Ectodermal cell (in vitro differentiated cells): ENCODE data around the gene NEURL1.
"Not testable (repeated sequence)": the region's sequence is repeated elsewhere in the genome, so short reads cannot be mapped to it uniquely, and the experiment has no call there.

Source experiments
- H3K27ac ChIP-seq: 2 replicates; pipeline ENCODE4 v1.7.0; 2013; ENCODE audit warnings: mild to moderate bottlenecking, low read depth, low read length; ENCODE audit not compliant: insufficient read depth, poor library complexity, severe bottlenecking
- H3K27me3 ChIP-seq: 2 replicates; pipeline ENCODE4 v1.7.0; 2013; ENCODE audit warnings: mild to moderate bottlenecking, low read length; ENCODE audit not compliant: insufficient read depth, control insufficient read depth, poor library complexity, severe bottlenecking
- H3K36me3 ChIP-seq: one replicate; pipeline ENCODE4 v1.7.0; 2013; ENCODE audit warnings: low read length; ENCODE audit not compliant: control insufficient read depth, insufficient read depth
- H3K4me1 ChIP-seq: one replicate; pipeline ENCODE4 v1.7.0; 2013; ENCODE audit warnings: low read length; ENCODE audit not compliant: control insufficient read depth, insufficient read depth
- H3K4me3 ChIP-seq: 2 replicates; pipeline ENCODE4 v1.7.0; 2013; ENCODE audit warnings: low read depth, low read length, control low read depth; ENCODE audit not compliant: insufficient read depth
- H3K9me3 ChIP-seq: 2 replicates; pipeline ENCODE4 v1.7.0; 2013; ENCODE audit warnings: mild to moderate bottlenecking, low read length, moderate library complexity; ENCODE audit not compliant: control insufficient read depth
- WGBS, 2 experiments: methylation state at CpG; one replicate each; pipeline ENCODE4 v1.1.7; 2013; ENCODE audit warnings: missing lambda C conversion rate in 2 of 2; 5-methylcytosine and 5-hydroxymethylcytosine counted together

NEURL1 gene

DNA sequence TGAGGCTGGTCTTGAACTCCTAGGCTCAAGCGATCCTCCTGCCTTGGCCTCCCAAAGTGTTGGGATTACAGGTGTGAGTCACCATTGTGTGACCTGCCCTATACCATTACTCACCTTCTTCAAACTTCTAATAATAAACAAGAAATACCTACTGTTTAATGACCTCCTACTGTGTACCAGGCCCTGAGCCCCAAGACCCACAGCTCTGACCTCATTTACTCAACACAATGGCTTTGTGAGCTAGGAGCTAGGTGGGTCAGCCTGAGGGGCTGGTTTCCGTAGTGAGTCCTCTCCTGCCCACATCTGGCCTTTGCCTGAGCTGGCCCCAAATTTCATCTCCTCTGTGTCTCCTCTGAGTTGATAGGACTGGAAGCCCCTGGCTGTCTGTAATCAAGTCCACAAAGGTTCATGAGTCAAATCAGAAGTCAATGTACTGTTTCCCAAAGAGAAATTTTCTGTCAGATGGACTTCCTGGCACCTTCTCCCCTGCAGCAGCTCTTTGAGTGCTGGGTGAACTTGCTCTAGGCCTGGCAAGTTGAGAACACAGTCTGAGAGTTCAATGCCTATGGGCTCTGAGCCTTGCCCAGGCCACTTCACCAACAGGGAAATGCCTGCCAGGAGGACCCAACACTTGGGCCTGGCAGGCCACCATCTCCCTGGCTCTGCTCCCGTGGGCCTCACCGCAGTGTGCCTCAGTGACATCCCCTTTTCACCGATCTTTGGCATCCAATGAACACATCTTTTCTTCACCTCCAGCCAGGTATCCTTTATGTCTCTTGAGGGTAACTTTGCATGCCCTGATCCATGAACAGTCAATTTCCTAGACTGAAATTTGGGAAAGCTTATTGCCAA is 24.0 kb downstream of the NEURL1 start:
- H3K36me3 ChIP-seq = no peaks in the 10 kb centered on the region
- no peaks in the 10 kb centered on the region for H3K9me3 ChIP-seq
- H3K27ac ChIP-seq = no peak overlapping the region
- WGBS, 2 experiments = 92 to 94% methylated on average over 5 of the region's 5 CpGs
- no peaks in the 10 kb centered on the region for H3K27me3 ChIP-seq
- no peaks in the 10 kb centered on the region for H3K4me1 ChIP-seq
- no peak overlapping the region for H3K4me3 ChIP-seq

GRCh38 chr10:103519798-103520197 is 26.3 kb downstream of the NEURL1 start:
- Histone ChIP-seq H3K27ac (no peak overlapping the region), H3K36me3 (no peaks in the 10 kb centered on the region), H3K9me3 (no peaks in the 10 kb centered on the region), H3K4me1 (no peaks in the 10 kb centered on the region), H3K4me3 (no peak overlapping the region), H3K27me3 (no peaks in the 10 kb centered on the region)
- WGBS, 2 experiments = 80 to 84% methylated on average over 3 to 4 of the region's 4 CpGs

- H3K4me1 ChIP-seq = not testable (repeated sequence)
Observed at GRCh38 chr10:103522006-103522405, 28.5 kb downstream of the NEURL1 start.

GRCh38 chr10:103523683-103524082 is 30.2 kb downstream of the NEURL1 start:
- Histone ChIP-seq H3K27me3 (no peaks in the 10 kb centered on the region), H3K4me3 (no peak overlapping the region), H3K27ac (no peak overlapping the region), H3K9me3 (no peaks in the 10 kb centered on the region), H3K4me1 (no peaks in the 10 kb centered on the region), H3K36me3 (no peaks in the 10 kb centered on the region)
- WGBS, 2 experiments = 85 to 97% methylated on average over 3 to 4 of the region's 4 CpGs

More at GRCh38 chr10:103522006-103522405, 28.5 kb downstream of the NEURL1 start:
- H3K9me3 ChIP-seq, H3K4me3 ChIP-seq, H3K36me3 ChIP-seq, H3K27me3 ChIP-seq, H3K27ac ChIP-seq: not testable (repeated sequence)
- 91 to 94% methylated on average over 7 of the region's 7 CpGs for WGBS, 2 experiments

- Histone ChIP-seq H3K36me3 (no peaks in the 10 kb centered on the region), H3K9me3 (no peaks in the 10 kb centered on the region), H3K4me3 (no peak overlapping the region), H3K4me1 (no peaks in the 10 kb centered on the region), H3K27me3 (no peaks in the 10 kb centered on the region), H3K27ac (no peak overlapping the region)
Observed at GRCh38 chr10:103525901-103526300, 32.4 kb downstream of the NEURL1 start.

GRCh38 chr10:103527476-103527875 is 34.0 kb downstream of the NEURL1 start:
- H3K36me3 ChIP-seq, H3K9me3 ChIP-seq, H3K4me3 ChIP-seq, H3K4me1 ChIP-seq, H3K27ac ChIP-seq, H3K27me3 ChIP-seq: not testable (repeated sequence)
- 86 to 88% methylated on average over 2 of the region's 2 CpGs for WGBS, 2 experiments

DNA sequence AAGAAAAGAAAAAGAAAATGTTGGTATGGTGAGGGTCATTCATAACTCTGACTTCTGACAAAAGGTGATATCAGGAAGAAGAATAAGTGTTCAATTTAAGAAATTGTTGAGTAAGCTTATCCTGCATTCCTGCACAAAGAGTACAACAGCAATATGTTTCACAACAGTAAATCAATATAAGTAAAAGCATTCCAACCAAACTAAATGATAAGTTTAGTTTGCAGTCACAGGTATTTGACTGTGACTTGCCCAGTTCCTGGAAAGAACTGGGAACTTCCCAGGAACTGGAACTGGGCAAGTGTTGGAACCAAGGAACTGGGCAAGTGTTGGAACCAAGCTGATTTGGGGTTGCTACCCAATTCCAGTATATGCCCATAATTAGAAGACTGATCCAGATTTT is 35.0 kb downstream of the NEURL1 start:
- Histone ChIP-seq H3K4me1 (no peaks in the 10 kb centered on the region), H3K27me3 (no peaks in the 10 kb centered on the region), H3K36me3 (no peaks in the 10 kb centered on the region), H3K27ac (no peak overlapping the region), H3K4me3 (no peak overlapping the region), H3K9me3 (no peaks in the 10 kb centered on the region)

- Histone ChIP-seq H3K27me3 (no peaks in the 10 kb centered on the region), H3K9me3 (no peaks in the 10 kb centered on the region), H3K36me3 (no peaks in the 10 kb centered on the region), H3K27ac (no peak overlapping the region), H3K4me1 (no peaks in the 10 kb centered on the region), H3K4me3 (no peak overlapping the region)
- 94 to 98% methylated on average over 1 of the region's 1 CpG for WGBS, 2 experiments
Observed at GRCh38 chr10:103529539-103529938, 36.0 kb downstream of the NEURL1 start.

- Histone ChIP-seq H3K4me3 (no peak overlapping the region), H3K36me3 (no peaks in the 10 kb centered on the region), H3K27ac (no peak overlapping the region), H3K27me3 (no peaks in the 10 kb centered on the region), H3K4me1 (no peaks in the 10 kb centered on the region), H3K9me3 (no peaks in the 10 kb centered on the region)
- 89 to 95% methylated on average over 6 to 7 of the region's 7 CpGs for WGBS, 2 experiments
Observed at GRCh38 chr10:103533827-103534226, 40.3 kb downstream of the NEURL1 start.

DNA sequence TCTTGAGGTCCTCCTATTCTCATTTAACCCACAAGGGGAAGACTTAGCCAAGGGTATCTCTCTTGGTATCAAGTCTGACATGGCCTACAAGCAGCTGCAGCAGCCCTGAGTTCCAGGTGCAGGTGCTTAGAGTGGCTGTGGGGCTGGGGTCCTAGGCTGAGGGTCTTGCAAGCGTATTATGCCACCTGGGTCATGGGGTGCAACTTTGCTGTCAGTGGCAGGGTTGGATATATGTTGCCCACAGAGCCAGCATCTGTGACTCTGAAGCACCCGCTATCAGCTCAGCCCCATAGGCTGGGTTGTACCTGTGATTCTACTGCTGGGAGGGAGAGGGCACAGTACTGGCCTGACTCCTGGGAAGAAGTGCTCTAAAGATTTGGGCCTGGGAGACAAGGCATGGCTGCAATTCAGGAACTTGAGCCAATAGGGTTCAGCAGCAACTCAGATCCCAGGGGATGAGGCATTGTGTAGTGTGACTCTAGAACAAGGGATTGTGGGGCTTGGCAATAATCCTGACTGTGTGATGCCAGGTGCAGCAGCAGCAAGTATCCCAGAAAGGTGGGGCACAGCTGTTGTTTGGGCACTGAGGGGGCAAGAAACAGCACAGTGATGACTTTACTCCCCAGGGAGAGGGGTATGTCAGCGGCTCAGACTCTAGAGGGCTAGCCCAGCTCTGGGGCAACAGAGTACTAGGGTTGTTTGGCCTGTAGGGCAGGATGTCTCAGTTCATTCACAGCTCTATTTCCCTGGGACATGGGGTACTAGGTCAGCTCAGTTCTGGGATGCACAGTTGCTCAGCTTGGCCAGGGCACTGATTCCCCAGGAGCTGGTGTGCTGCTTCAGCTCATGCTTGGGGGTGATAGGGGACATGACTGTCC is 41.4 kb downstream of the NEURL1 start:
- no peaks in the 10 kb centered on the region for H3K27me3 ChIP-seq
- H3K27ac ChIP-seq = no peak overlapping the region
- 93% methylated on average over 3 of the region's 3 CpGs for WGBS, 2 experiments
- no peaks in the 10 kb centered on the region for H3K36me3 ChIP-seq
- H3K4me1 ChIP-seq = no peaks in the 10 kb centered on the region
- no peak overlapping the region for H3K4me3 ChIP-seq
- no peaks in the 10 kb centered on the region for H3K9me3 ChIP-seq
